PFSK-1 (cell line): ENCODE data around the gene CAMTA1.

Experiments
- FOXP2 ChIP-seq: optimal IDR thresholded peaks from 2 replicates; pipeline ENCODE3; 2011; ENCODE audit warnings: borderline replicate concordance, control low read depth, inconsistent platforms; ENCODE audit not compliant: insufficient read depth; ENCODE audit errors: extremely low read length, extremely low read depth
- POLR2AphosphoS5 ChIP-seq: IDR thresholded peaks from 2 replicates; pipeline ENCODE4 v1.6.1; 2012; ENCODE audit warnings: low read depth, mild to moderate bottlenecking, control low read depth, low read length, moderate library complexity
- REST ChIP-seq, 2 experiments: IDR thresholded peaks; 2 replicates each; pipeline versions ENCODE4 v1.6.1 to v1.8.0; 2011 to 2012; ENCODE audit warnings: low read depth in 2 of 2, low read length in 2 of 2, control low read depth in 1 of 2, inconsistent platforms in 1 of 2, mild to moderate bottlenecking in 1 of 2, moderate library complexity in 1 of 2; ENCODE audit not compliant: insufficient read depth in 1 of 2
- SIN3A ChIP-seq: IDR thresholded peaks from 2 replicates; pipeline ENCODE4 v1.6.1; 2012; ENCODE audit warnings: mild to moderate bottlenecking, low read length, moderate library complexity, borderline replicate concordance; ENCODE audit not compliant: insufficient read depth
- TAF1 ChIP-seq: IDR thresholded peaks from 2 replicates; pipeline ENCODE4 v1.6.1; 2012; ENCODE audit warnings: low read length, control low read depth, borderline replicate concordance; ENCODE audit not compliant: insufficient read depth

The CAMTA1 gene

DNA sequence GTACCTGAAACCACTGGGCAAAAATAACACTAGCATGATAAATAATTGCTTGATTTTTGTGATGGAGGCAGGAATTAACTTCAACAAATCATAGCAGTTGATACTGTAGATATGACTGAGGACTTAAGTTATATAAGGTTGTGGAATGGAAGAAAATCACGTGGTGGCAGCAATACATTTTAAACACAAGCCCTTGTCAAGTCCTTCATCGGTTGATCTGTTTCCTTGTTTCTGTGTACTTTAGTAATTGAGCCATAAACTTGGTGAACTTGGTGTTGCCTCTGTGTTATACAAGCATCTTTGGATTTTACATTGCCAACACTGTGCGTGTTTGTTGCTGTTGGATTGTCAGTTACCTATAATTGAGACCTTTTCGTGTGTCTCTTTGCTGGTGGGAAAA lies 114.4 kb downstream of the CAMTA1 start:
- TF ChIP-seq TAF1 (no peak), REST (IDR thresholded peaks at IDR 0.05; ENCODE audit: insufficient read depth in 1 of 2, low read depth in 2 of 2, low read length in 2 of 2) (no peak), POLR2AphosphoS5 (no peak), SIN3A (no peak), FOXP2 (no peak)

DNA sequence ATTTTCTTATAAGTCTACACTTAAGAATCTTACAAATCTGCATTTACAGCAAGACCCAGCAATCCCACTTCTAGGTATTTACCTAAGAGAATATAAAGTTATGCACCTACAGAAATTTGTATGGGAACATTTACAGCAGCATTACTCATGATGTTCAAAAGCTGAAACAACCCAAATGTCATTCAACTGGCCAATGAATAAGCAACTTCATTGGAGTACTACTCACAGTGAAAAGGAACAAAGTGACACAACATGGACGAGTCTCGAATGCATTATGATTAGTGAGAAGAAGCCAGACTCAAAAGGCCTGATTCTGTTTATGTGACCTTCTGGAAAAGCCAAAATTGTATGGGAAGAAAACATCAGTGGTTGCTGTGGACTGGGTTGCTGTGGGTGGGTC lies 116.9 kb downstream of the CAMTA1 start:
- no peak for TF ChIP-seq TAF1
- no peak for TF ChIP-seq FOXP2
- no peak for TF ChIP-seq REST (IDR thresholded peaks at IDR 0.05; ENCODE audit: insufficient read depth in 1 of 2, low read depth in 2 of 2, low read length in 2 of 2)
- TF ChIP-seq POLR2AphosphoS5 = no peak
- no peak for TF ChIP-seq SIN3A

GRCh38 chr1:6904476-6905170 lies 119.4 kb downstream of the CAMTA1 start:
- TF ChIP-seq TAF1 (no peak), SIN3A (no peak), REST (IDR thresholded peaks at IDR 0.05; ENCODE audit: insufficient read depth in 1 of 2, low read depth in 2 of 2, low read length in 2 of 2) (no peak), FOXP2 (no peak), POLR2AphosphoS5 (no peak)

DNA sequence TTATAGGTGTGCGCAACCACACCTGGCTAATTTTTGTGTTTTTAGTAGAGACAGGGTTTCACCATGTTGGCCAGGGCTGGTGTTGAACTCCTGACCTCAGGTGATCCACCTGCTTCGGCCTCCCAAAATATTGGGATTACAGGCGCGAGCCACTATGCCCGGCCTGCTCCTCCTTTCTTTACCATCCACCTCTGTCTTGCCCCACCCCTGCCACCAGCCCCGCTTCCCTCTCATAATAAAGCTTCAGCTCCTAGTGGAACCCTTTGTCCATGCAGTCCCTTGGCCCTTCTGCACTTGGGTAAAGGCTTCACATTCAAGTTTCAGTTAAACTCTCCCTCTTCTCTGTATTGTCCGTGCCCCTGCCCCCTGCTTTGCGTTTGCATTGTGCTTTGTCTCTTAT lies 120.1 kb downstream of the CAMTA1 start:
- TF ChIP-seq POLR2AphosphoS5 (no peak), SIN3A (no peak), FOXP2 (no peak), REST (IDR thresholded peaks at IDR 0.05; ENCODE audit: insufficient read depth in 1 of 2, low read depth in 2 of 2, low read length in 2 of 2) (no peak), TAF1 (no peak)

- no peak for TF ChIP-seq SIN3A
- TF ChIP-seq REST (IDR thresholded peaks at IDR 0.05; ENCODE audit: insufficient read depth in 1 of 2, low read depth in 2 of 2, low read length in 2 of 2) = no peak
- no peak for TF ChIP-seq TAF1
- no peak for TF ChIP-seq POLR2AphosphoS5
- no peak for TF ChIP-seq FOXP2
Measured at GRCh38 chr1:6905790-6906189, 120.5 kb downstream of the CAMTA1 start.
